NCI-H1694 (cell line): ENCODE measurements around the gene TRAPPC10.

Experiments
- DNase-seq: peaks from one replicate; lab custom pipeline; 2025; lab: John Stamatoyannopoulos, UW

Gene TRAPPC10

GRCh38 chr21:44011579-44012473 is at the start of gene TRAPPC10:
Gene TRAPPC10, plus strand, starts transcription at chr21:44012309. Its CDS starts 185 bp downstream, at chr21:44012494.
- DNase-seq, result peak; percentile 58

- no peak for DNase-seq
These were observed 46.1 kb upstream of the TRAPPC10 start for GRCh38 chr21:43965911-43966585.

GRCh38 chr21:43966946-43967512 is 45.1 kb upstream of the TRAPPC10 start:
- no peak for DNase-seq

- no peak for DNase-seq
These were observed 44.1 kb upstream of the TRAPPC10 start for GRCh38 chr21:43967981-43968380.

GRCh38 chr21:43968410-43969114 is 43.5 kb upstream of the TRAPPC10 start:
- no peak for DNase-seq

- DNase-seq, result no peak
These were observed 43.0 kb upstream of the TRAPPC10 start for GRCh38 chr21:43969115-43969444.

- DNase-seq, result no peak
These were observed 41.6 kb upstream of the TRAPPC10 start for GRCh38 chr21:43970551-43970950.

- DNase-seq, result no peak
These were observed 40.7 kb upstream of the TRAPPC10 start for GRCh38 chr21:43971201-43971991.

GRCh38 chr21:43971992-43972255 is 40.2 kb upstream of the TRAPPC10 start:
- DNase-seq, result no peak

GRCh38 chr21:43972850-43973633 is 39.1 kb upstream of the TRAPPC10 start:
- DNase-seq, result no peak

- DNase-seq, result no peak
These were observed 38.5 kb upstream of the TRAPPC10 start for GRCh38 chr21:43973634-43973955.

GRCh38 chr21:43974791-43975468 is 37.2 kb upstream of the TRAPPC10 start:
- peak; percentile 81 for DNase-seq

- peak; percentile 71 for DNase-seq
These were observed 36.5 kb upstream of the TRAPPC10 start for GRCh38 chr21:43975469-43976098.

- DNase-seq, result no peak
These were observed 35.4 kb upstream of the TRAPPC10 start for GRCh38 chr21:43976661-43977060.

GRCh38 chr21:43978060-43978459 is 34.0 kb upstream of the TRAPPC10 start:
- no peak for DNase-seq

GRCh38 chr21:43979654-43980053 is 32.5 kb upstream of the TRAPPC10 start:
- no peak for DNase-seq

- no peak for DNase-seq
These were observed 30.8 kb upstream of the TRAPPC10 start for GRCh38 chr21:43981151-43981870.

- DNase-seq, result no peak
These were observed 30.3 kb upstream of the TRAPPC10 start for GRCh38 chr21:43981871-43982210.

- DNase-seq, result no peak
These were observed 29.5 kb upstream of the TRAPPC10 start for GRCh38 chr21:43982489-43983078.
